Measurements from ENCODE around the gene CBARP.

CBARP gene

GRCh38 chr19:1261538-1261797 lies 23.7 kb upstream of the CBARP start:
- Mint-ChIP-seq H3K4me1 (ENCODE audit: low read depth) (peaks cover 76% of the 10 kb centered on the region), H3K9me3 (no peaks in the 10 kb centered on the region), H3K27ac (peak overlapping the region; percentile 93), H3K27me3 (no peaks in the 10 kb centered on the region), H3K4me3 (peak overlapping the region; percentile 97), H3K36me3 (ENCODE audit: low read depth) (peaks cover 12% of the 10 kb centered on the region)

- H3K36me3 Mint-ChIP-seq (ENCODE audit: low read depth): peaks cover 14% of the 10 kb centered on the region
- peak overlapping the region; percentile 97 for H3K4me3 Mint-ChIP-seq
- H3K4me1 Mint-ChIP-seq (ENCODE audit: low read depth): peaks cover 76% of the 10 kb centered on the region
- peak overlapping the region; percentile 93 for H3K27ac Mint-ChIP-seq
- H3K27me3 Mint-ChIP-seq: no peaks in the 10 kb centered on the region
- no peaks in the 10 kb centered on the region for H3K9me3 Mint-ChIP-seq
Measured at GRCh38 chr19:1260749-1261537, 23.1 kb upstream of the CBARP start.

DNA sequence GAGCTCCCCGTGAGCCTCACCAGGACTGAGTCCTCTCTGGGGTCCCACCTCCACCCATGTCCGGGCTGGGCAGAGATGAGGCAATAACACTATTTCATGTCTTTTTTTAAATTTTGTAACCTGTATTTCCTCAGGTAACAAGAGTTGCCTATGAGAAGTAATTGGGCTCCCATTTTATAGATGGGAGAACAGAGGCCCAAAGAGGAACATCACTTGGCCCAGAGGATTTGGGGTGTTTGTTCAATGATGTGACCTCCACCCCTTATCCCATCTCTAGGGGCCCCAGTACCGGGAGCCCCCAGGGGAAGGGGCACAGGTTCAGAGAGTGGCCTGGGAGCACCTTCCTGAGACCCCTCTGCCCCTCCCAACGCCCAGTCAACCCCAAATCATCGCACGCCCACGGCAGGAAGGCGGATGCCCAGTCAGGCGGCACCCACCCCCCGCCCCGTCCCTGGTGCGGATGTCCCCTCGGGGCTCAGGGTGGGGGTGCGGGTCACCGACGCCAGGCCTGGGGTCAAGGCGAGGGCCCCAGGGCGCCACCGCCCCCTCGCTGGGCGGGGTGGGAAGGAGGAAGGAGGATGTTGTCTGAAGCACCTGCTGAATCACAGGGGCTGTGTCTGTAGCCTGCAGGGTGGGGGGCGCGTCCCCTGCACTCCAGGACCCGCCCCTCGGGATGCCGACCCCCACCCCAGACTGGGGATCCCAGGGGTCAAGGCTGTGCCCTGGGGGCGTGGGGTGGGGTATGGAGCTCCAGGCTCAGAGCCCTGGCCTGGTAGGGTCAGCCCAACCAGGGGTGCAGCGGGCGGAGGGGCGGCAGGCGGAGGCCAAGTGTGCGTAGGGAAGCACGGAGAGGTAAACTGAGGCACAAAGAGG lies 22.3 kb upstream of the CBARP start:
- no peaks in the 10 kb centered on the region for H3K9me3 Mint-ChIP-seq
- H3K27ac Mint-ChIP-seq: peak overlapping the region; percentile 93
- peaks cover 18% of the 10 kb centered on the region for H3K36me3 Mint-ChIP-seq (ENCODE audit: low read depth)
- H3K4me3 Mint-ChIP-seq: peak overlapping the region; percentile 85
- peaks cover 68% of the 10 kb centered on the region for H3K4me1 Mint-ChIP-seq (ENCODE audit: low read depth)
- no peaks in the 10 kb centered on the region for H3K27me3 Mint-ChIP-seq

GRCh38 chr19:1259206-1259875 lies 21.5 kb upstream of the CBARP start:
- Mint-ChIP-seq H3K36me3 (ENCODE audit: low read depth) (peaks cover 25% of the 10 kb centered on the region), H3K27ac (peak overlapping the region; percentile 93), H3K4me3 (peak overlapping the region; percentile 85), H3K27me3 (no peaks in the 10 kb centered on the region), H3K9me3 (no peaks in the 10 kb centered on the region), H3K4me1 (ENCODE audit: low read depth) (peaks cover 70% of the 10 kb centered on the region)

DNA sequence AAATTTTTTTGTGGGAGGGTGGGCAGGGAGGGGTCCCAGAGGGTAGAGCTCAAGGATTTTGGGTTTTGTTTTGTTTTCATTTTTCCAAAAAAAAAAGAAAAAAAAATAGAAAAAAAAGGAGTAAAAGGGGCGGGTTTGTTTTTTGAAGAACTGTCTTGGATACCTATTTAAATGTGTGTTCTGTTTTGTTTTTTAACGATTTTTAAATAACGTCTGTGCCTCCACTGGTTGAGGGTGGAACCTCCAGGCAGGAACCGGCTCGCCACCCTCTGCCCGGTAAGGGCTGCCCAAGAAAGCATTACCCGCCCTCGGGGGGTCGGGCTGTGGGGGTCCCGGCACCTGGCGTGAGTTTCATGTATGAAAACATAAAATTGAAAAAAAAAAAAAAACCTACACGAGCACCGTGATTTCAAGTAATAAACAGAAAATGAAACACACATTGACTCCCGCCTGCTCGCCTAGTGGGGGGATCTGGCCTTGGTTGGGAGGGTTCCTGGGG lies 21.0 kb upstream of the CBARP start:
- H3K27ac Mint-ChIP-seq: peak overlapping the region; percentile 93
- H3K27me3 Mint-ChIP-seq: no peaks in the 10 kb centered on the region
- peaks cover 65% of the 10 kb centered on the region for H3K4me1 Mint-ChIP-seq (ENCODE audit: low read depth)
- no peaks in the 10 kb centered on the region for H3K9me3 Mint-ChIP-seq
- peaks cover 25% of the 10 kb centered on the region for H3K36me3 Mint-ChIP-seq (ENCODE audit: low read depth)
- peak overlapping the region; percentile 85 for H3K4me3 Mint-ChIP-seq

DNA sequence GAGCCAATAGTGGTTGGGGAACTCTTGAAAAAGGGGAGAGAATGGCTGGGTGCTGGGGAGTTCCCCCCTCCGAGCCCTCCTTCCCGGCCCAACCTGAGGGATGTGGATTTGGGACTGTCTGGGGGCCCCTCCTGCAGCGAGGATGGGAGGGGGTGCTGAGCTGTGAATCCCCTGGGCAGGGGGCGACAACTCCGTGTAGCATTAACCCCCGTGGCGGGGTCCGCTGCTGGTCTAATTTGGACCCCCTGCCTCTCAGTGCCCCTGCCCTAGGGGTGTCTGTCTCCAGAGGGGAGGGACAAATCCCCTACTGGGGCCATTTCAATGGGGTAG lies 20.3 kb upstream of the CBARP start:
- no peaks in the 10 kb centered on the region for H3K27me3 Mint-ChIP-seq
- peak overlapping the region; percentile 93 for H3K27ac Mint-ChIP-seq
- H3K4me1 Mint-ChIP-seq (ENCODE audit: low read depth): peaks cover 66% of the 10 kb centered on the region
- no peaks in the 10 kb centered on the region for H3K9me3 Mint-ChIP-seq
- H3K4me3 Mint-ChIP-seq: peak overlapping the region; percentile 58
- peaks cover 26% of the 10 kb centered on the region for H3K36me3 Mint-ChIP-seq (ENCODE audit: low read depth)

- Mint-ChIP-seq H3K36me3 (ENCODE audit: low read depth) (peaks cover 26% of the 10 kb centered on the region), H3K4me1 (ENCODE audit: low read depth) (peaks cover 62% of the 10 kb centered on the region), H3K27ac (peak overlapping the region; percentile 93), H3K27me3 (no peaks in the 10 kb centered on the region), H3K4me3 (peak overlapping the region; percentile 58), H3K9me3 (no peaks in the 10 kb centered on the region)
Measured at GRCh38 chr19:1257475-1258162, 19.8 kb upstream of the CBARP start.

DNA sequence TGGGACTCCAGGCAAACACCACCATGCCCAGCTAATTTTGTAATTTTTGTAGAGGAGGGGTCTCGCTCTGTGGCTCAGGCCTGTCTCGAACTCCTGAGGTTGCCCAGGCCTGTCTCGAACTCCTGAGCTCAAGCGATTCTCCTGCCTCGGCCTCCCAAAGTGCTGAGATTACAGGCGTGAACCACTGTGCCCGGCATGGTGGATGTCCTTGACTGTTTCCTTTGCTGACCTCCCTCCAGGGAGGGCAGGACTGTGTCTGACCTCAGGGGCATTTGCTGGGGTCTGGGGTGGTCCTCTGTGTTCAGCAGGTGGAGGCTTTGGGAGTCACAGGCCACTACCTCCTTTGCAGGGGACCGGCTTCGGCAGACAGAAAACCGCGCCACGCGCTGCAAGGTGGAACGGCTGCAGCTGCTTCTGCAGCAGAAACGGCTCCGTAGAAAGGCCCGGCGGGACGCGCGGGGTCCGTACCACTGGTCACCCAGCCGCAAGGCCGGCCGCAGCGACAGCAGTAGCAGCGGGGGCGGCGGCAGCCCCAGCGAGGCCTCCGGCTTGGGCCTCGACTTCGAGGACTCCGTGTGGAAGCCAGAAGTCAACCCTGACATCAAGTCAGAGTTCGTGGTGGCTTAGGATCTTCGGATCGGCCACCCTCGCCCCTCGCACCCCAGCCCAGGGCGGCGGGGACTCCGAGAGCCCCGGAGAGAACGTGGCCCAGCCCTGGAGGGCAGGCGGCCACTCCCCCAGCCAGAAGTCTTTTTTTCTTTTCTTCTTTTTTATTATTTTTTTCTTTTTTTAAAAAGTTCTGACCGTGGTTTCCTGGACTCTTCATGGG lies 19.1 kb upstream of the CBARP start:
- peaks cover 32% of the 10 kb centered on the region for H3K36me3 Mint-ChIP-seq (ENCODE audit: low read depth)
- H3K27me3 Mint-ChIP-seq: no peaks in the 10 kb centered on the region
- peak overlapping the region; percentile 93 for H3K27ac Mint-ChIP-seq
- H3K4me1 Mint-ChIP-seq (ENCODE audit: low read depth): peaks cover 58% of the 10 kb centered on the region
- peak overlapping the region; percentile 58 for H3K4me3 Mint-ChIP-seq
- no peaks in the 10 kb centered on the region for H3K9me3 Mint-ChIP-seq

DNA sequence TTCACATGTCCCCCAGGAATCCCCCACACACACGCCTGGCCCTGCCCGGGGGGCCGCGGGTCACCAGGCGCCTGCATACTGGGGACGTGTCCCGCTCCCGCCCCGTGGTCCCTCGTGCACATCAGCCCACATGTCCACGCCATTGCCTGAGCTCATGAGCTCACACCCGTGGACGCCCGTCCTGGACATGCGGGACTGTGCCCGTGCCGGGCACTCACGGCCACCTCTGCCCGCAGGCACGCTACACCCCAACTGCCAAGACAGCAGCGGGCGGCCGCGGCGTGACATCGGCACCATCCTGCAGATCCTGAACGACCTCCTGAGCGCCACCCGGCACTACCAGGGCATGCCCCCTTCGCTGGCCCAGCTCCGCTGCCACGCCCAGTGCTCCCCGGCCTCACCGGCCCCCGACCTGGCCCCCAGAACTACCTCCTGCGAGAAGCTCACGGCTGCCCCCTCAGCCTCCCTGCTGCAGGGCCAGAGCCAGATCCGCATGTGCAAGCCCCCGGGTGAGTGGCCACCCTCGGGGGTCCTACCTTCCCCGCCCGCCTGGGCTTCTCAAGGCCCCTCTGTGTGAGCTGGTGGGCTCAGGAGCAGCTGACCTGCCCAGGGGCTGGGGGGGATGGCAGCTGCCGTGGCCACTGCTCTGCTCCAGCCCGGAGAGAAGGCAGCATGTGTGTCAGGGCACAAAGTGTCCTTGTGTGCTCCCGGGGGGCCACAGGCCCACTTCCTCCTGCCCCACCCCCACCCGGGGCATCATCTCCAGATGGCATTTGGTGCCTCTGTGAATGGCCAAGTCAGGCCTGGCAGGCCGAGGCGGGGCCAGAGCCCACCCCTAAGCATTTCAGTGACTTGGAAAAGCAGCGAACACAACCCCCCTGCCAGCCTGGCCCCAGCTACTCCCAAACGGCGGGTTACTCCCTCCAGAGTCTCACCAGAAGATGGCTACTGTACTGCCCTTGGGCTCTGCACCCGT lies 17.7 kb upstream of the CBARP start:
- Mint-ChIP-seq H3K9me3 (no peaks in the 10 kb centered on the region), H3K27ac (peak overlapping the region; percentile 85), H3K36me3 (ENCODE audit: low read depth) (peaks cover 39% of the 10 kb centered on the region), H3K4me3 (no peak overlapping the region), H3K4me1 (ENCODE audit: low read depth) (peaks cover 50% of the 10 kb centered on the region), H3K27me3 (no peaks in the 10 kb centered on the region)

DNA sequence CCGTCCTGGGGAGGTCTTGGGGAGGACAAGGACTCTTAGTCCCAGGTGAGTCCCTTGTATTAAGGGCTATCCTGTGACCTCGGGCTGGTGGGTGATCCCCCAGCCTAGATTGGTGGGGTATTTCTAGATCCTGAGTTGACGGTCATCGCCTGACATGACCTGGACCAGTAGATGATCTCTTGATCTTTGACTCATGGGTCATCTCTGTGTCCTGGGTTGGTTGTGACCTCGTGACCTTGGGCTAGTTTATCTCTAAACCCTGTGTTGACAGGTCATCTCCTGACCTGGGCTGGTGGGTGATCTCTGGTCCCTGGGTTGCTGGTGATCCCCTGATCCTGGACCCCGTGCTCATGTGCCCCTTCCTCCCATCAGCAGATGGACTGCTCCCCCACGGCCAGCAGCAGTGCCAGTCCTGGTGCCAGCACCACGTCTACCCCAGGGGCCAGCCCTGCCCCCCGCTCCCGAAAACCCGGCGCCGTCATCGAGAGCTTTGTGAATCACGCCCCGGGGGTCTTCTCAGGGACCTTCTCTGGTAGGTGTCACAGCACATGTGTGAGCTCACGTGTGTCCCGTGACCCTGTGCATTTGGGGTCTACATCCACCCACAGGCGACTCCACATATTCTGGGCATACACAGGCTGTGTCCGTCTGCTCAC lies 16.9 kb upstream of the CBARP start:
- peak overlapping the region; percentile 85 for H3K27ac Mint-ChIP-seq

DNA sequence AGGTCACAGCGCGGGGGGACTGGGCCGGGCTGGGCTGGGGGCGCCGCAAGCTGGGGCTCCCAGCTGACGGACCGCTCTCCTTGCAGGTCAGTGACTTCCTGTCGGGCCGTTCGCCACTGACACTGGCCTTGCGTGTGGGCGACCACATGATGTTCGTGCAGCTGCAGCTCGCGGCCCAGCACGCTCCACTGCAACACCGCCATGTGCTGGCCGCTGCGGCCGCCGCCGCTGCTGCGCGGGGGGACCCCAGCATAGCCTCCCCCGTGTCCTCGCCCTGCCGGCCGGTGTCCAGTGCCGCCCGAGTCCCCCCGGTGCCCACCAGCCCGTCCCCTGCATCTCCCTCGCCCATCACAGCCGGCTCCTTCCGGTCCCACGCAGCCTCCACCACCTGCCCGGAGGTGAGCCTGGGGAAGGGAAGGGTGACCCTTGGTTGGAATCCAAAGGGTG lies 16.3 kb upstream of the CBARP start:
- H3K36me3 Mint-ChIP-seq (ENCODE audit: low read depth): peaks cover 39% of the 10 kb centered on the region
- H3K27ac Mint-ChIP-seq: no peak overlapping the region
- peaks cover 39% of the 10 kb centered on the region for H3K4me1 Mint-ChIP-seq (ENCODE audit: low read depth)
- H3K4me3 Mint-ChIP-seq: peak overlapping the region; percentile 20
- no peaks in the 10 kb centered on the region for H3K9me3 Mint-ChIP-seq
- H3K27me3 Mint-ChIP-seq: no peaks in the 10 kb centered on the region

More for the DNA sequence above, 16.9 kb upstream of the CBARP start:
- Mint-ChIP-seq H3K9me3 (no peaks in the 10 kb centered on the region), H3K36me3 (ENCODE audit: low read depth) (peaks cover 39% of the 10 kb centered on the region), H3K4me3 (peak overlapping the region; percentile 20), H3K27me3 (no peaks in the 10 kb centered on the region), H3K4me1 (ENCODE audit: low read depth) (peaks cover 45% of the 10 kb centered on the region)

DNA sequence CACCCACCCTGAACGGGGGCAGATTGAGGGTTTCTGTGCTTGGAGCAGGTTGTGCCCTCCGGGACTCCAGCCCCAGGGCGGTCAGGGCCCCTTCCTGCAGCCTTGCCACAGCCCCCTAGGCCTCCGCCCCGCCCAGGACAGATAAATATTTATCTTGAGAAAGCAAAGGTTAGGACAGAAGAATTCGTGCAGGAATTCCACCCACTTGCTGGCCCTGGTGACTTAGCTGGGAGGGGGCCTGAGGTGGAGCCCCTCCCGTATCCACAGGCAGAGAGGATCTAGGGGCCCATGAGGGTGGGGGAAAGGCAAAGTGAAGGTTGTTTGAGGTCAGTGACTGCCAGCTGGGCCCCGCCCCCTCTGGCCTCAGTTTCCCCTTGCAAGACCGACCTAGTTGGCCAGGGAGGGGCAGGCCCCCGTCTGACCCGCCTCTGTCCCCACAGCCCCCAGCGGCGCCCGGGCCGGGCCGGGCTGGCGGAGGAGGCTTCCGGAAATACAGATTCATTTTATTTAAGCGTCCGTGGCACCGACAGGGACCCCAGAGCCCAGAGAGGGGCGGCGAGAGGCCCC lies 15.8 kb upstream of the CBARP start:
- Mint-ChIP-seq H3K4me3 (peak overlapping the region; percentile 73), H3K9me3 (no peaks in the 10 kb centered on the region), H3K27ac (peak overlapping the region; percentile 87), H3K4me1 (ENCODE audit: low read depth) (peaks cover 34% of the 10 kb centered on the region), H3K36me3 (ENCODE audit: low read depth) (peaks cover 39% of the 10 kb centered on the region), H3K27me3 (no peaks in the 10 kb centered on the region)
